D721Med (cell line): Measurements from ENCODE around the gene CKMT2.

Experiments
- DNase-seq: peaks from one replicate; pipeline ENCODE4 v3.0.0; 2011; ENCODE audit warnings: low spot score; ENCODE audit not compliant: insufficient read length
- FAIRE-seq: peaks from 2 replicates; lab custom pipeline; 2011; peaks lifted over from hg19 to GRCh38; lab: Jason Lieb, UNC
- CTCF ChIP-seq: IDR thresholded peaks from 2 replicates; pipeline ENCODE4 v1.5.1; 2012; ENCODE audit warnings: mild to moderate bottlenecking, control low read depth; ENCODE audit not compliant: insufficient read depth; ENCODE audit errors: missing control alignments

Gene CKMT2

GRCh38 chr5:81302596-81302995 lies 69.5 kb downstream of the CKMT2 start:
- no peak for TF ChIP-seq CTCF
- FAIRE-seq: no peak
- no peak for DNase-seq

DNA sequence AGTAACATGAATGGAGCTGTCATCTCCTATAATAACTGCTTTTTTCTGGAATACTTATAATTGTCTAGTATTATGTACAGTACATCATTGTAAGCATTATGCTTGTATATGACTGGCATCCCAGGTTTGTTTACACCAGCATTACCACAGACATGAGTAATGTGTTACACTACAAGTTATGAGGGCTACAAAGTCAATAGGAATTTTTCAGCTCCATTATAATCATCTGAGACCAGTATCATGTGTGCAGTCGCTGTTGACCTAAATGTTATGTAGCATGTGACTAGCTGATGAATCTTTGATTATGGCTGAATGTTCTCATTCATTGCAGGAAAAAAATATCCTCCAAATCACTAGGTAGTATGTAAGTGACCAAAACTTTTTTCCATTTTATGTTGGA lies 70.4 kb downstream of the CKMT2 start:
- TF ChIP-seq CTCF: no peak
- no peak for FAIRE-seq
- DNase-seq: no peak

DNA sequence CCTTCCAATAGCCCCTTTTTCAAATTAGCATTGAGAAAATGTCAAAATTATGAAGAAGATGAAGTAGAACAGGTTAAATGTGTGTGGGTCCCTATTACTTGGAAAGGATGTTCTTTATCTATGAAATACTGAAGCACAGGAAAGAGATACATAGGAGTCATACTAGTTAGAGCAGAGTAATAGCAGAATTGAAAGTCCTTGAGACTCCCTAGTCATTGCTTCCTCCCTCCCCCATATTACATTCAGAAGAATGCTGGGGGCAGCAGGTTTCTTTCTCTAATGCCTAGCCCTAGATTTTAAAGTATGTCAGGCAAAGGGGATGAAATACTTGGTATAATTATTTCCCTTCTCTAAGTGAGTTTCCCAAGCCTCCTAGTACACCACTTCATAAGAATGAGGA lies 72.7 kb downstream of the CKMT2 start:
- FAIRE-seq (no peak), DNase-seq (no peak)
- TF ChIP-seq CTCF: no peak

GRCh38 chr5:81308836-81309235 lies 75.7 kb downstream of the CKMT2 start:
- no peak for DNase-seq

GRCh38 chr5:81310402-81311063 lies 77.4 kb downstream of the CKMT2 start:
- FAIRE-seq (no peak), DNase-seq (no peak)
- TF ChIP-seq CTCF: no peak

More at GRCh38 chr5:81308836-81309235, 75.7 kb downstream of the CKMT2 start:
- no peak for TF ChIP-seq CTCF
- peak; percentile 6 for FAIRE-seq

- FAIRE-seq (no peak), DNase-seq (no peak)
- no peak for TF ChIP-seq CTCF
Measured at GRCh38 chr5:81313278-81313677, 80.2 kb downstream of the CKMT2 start.

GRCh38 chr5:81313686-81314085 lies 80.6 kb downstream of the CKMT2 start:
- DNase-seq (no peak), FAIRE-seq (peak; percentile 46)
- TF ChIP-seq CTCF: no peak
